Stimulated activated naive CD8-positive, alpha-beta T cell treated with anti-CD3 and anti-CD28 coated beads, Interleukin-15, Interleukin-2, amounts not matched to agents 100 ng/mL and 50 ng/mL, for 24 hours (primary cell): ENCODE results near the gene NEK10.
"Not testable (repeated sequence)": the region's sequence is repeated elsewhere in the genome, so short reads cannot be mapped to it uniquely, and the experiment has no call there.

Experiments
- H3K27ac Mint-ChIP-seq: one replicate; pipeline ENCODE4 v1.8.0; 2021; ENCODE audit warnings: mild to moderate bottlenecking, mixed read lengths
- H3K27me3 Mint-ChIP-seq: one replicate; pipeline ENCODE4 v1.8.0; 2021; ENCODE audit warnings: mixed read lengths
- H3K36me3 Mint-ChIP-seq: one replicate; pipeline ENCODE4 v1.8.0; 2021; ENCODE audit warnings: low read depth, mixed read lengths
- H3K4me1 Mint-ChIP-seq: one replicate; pipeline ENCODE4 v1.8.0; 2021; ENCODE audit warnings: low read depth, mixed read lengths
- H3K4me3 Mint-ChIP-seq: one replicate; pipeline ENCODE4 v1.8.0; 2021; ENCODE audit warnings: mild to moderate bottlenecking, mixed read lengths
- H3K9me3 Mint-ChIP-seq: one replicate; pipeline ENCODE4 v1.8.0; 2021; ENCODE audit warnings: mixed read lengths

NEK10 gene

GRCh38 chr3:27310688-27311087 lies 58.5 kb downstream of the NEK10 start:
- Mint-ChIP-seq H3K27me3 (peaks cover 3% of the 10 kb centered on the region), H3K27ac (no peak overlapping the region), H3K36me3 (no peaks in the 10 kb centered on the region), H3K4me3 (no peak overlapping the region), H3K4me1 (no peaks in the 10 kb centered on the region), H3K9me3 (no peaks in the 10 kb centered on the region)

- H3K4me3 Mint-ChIP-seq: no peak overlapping the region
- no peaks in the 10 kb centered on the region for H3K9me3 Mint-ChIP-seq
- no peak overlapping the region for H3K27ac Mint-ChIP-seq
- H3K27me3 Mint-ChIP-seq: peaks cover 3% of the 10 kb centered on the region
- no peaks in the 10 kb centered on the region for H3K36me3 Mint-ChIP-seq
- no peaks in the 10 kb centered on the region for H3K4me1 Mint-ChIP-seq
Observed at GRCh38 chr3:27307566-27307965, 61.6 kb downstream of the NEK10 start.

- Mint-ChIP-seq H3K4me3 (no peak overlapping the region), H3K9me3 (peaks cover 8% of the 10 kb centered on the region), H3K27me3 (no peaks in the 10 kb centered on the region), H3K36me3 (peaks cover 10% of the 10 kb centered on the region), H3K27ac (no peak overlapping the region), H3K4me1 (no peaks in the 10 kb centered on the region)
Observed at GRCh38 chr3:27302891-27303290, 66.3 kb downstream of the NEK10 start.

GRCh38 chr3:27298981-27299380 lies 70.2 kb downstream of the NEK10 start:
- H3K36me3 Mint-ChIP-seq, H3K4me3 Mint-ChIP-seq, H3K27ac Mint-ChIP-seq, H3K9me3 Mint-ChIP-seq, H3K27me3 Mint-ChIP-seq, H3K4me1 Mint-ChIP-seq: not testable (repeated sequence)

GRCh38 chr3:27293939-27294338 lies 75.2 kb downstream of the NEK10 start:
- Mint-ChIP-seq H3K36me3 (no peaks in the 10 kb centered on the region), H3K4me1 (no peaks in the 10 kb centered on the region), H3K4me3 (no peak overlapping the region), H3K27ac (no peak overlapping the region), H3K9me3 (no peaks in the 10 kb centered on the region), H3K27me3 (no peaks in the 10 kb centered on the region)

GRCh38 chr3:27290760-27291159 lies 78.4 kb downstream of the NEK10 start:
- H3K27me3 Mint-ChIP-seq: no peaks in the 10 kb centered on the region
- no peaks in the 10 kb centered on the region for H3K9me3 Mint-ChIP-seq
- H3K27ac Mint-ChIP-seq: no peak overlapping the region
- H3K4me1 Mint-ChIP-seq: no peaks in the 10 kb centered on the region
- no peaks in the 10 kb centered on the region for H3K36me3 Mint-ChIP-seq
- H3K4me3 Mint-ChIP-seq: no peak overlapping the region

GRCh38 chr3:27289769-27290413 lies 79.3 kb downstream of the NEK10 start:
- Mint-ChIP-seq H3K9me3 (no peaks in the 10 kb centered on the region), H3K4me1 (no peaks in the 10 kb centered on the region), H3K27me3 (no peaks in the 10 kb centered on the region), H3K36me3 (no peaks in the 10 kb centered on the region), H3K4me3 (no peak overlapping the region), H3K27ac (no peak overlapping the region)

GRCh38 chr3:27287052-27287451 lies 82.1 kb downstream of the NEK10 start:
- H3K27me3 Mint-ChIP-seq: no peaks in the 10 kb centered on the region
- no peak overlapping the region for H3K27ac Mint-ChIP-seq
- no peak overlapping the region for H3K4me3 Mint-ChIP-seq
- H3K4me1 Mint-ChIP-seq: no peaks in the 10 kb centered on the region
- H3K9me3 Mint-ChIP-seq: no peaks in the 10 kb centered on the region
- H3K36me3 Mint-ChIP-seq: no peaks in the 10 kb centered on the region

GRCh38 chr3:27286467-27286866 lies 82.7 kb downstream of the NEK10 start:
- not testable (repeated sequence) for H3K27ac Mint-ChIP-seq, H3K36me3 Mint-ChIP-seq, H3K27me3 Mint-ChIP-seq, H3K9me3 Mint-ChIP-seq, H3K4me3 Mint-ChIP-seq, H3K4me1 Mint-ChIP-seq

GRCh38 chr3:27285668-27286067 lies 83.5 kb downstream of the NEK10 start:
- Mint-ChIP-seq H3K4me3 (no peak overlapping the region), H3K27ac (no peak overlapping the region), H3K9me3 (no peaks in the 10 kb centered on the region), H3K36me3 (no peaks in the 10 kb centered on the region), H3K4me1 (no peaks in the 10 kb centered on the region), H3K27me3 (no peaks in the 10 kb centered on the region)

- Mint-ChIP-seq H3K4me3 (no peak overlapping the region), H3K9me3 (no peaks in the 10 kb centered on the region), H3K4me1 (no peaks in the 10 kb centered on the region), H3K36me3 (no peaks in the 10 kb centered on the region), H3K27ac (no peak overlapping the region), H3K27me3 (no peaks in the 10 kb centered on the region)
Observed at GRCh38 chr3:27281671-27282150, 87.5 kb downstream of the NEK10 start.

GRCh38 chr3:27279123-27279522 lies 90.1 kb downstream of the NEK10 start:
- Mint-ChIP-seq H3K4me3 (no peak overlapping the region), H3K9me3 (no peaks in the 10 kb centered on the region), H3K27me3 (no peaks in the 10 kb centered on the region), H3K36me3 (no peaks in the 10 kb centered on the region), H3K4me1 (no peaks in the 10 kb centered on the region), H3K27ac (no peak overlapping the region)

- Mint-ChIP-seq H3K36me3 (no peaks in the 10 kb centered on the region), H3K4me1 (no peaks in the 10 kb centered on the region), H3K27me3 (no peaks in the 10 kb centered on the region), H3K4me3 (no peak overlapping the region), H3K9me3 (no peaks in the 10 kb centered on the region), H3K27ac (no peak overlapping the region)
Observed at GRCh38 chr3:27278383-27279055, 90.7 kb downstream of the NEK10 start.

GRCh38 chr3:27275441-27275990 lies 93.7 kb downstream of the NEK10 start:
- no peaks in the 10 kb centered on the region for H3K4me1 Mint-ChIP-seq
- H3K27ac Mint-ChIP-seq: no peak overlapping the region
- no peaks in the 10 kb centered on the region for H3K36me3 Mint-ChIP-seq
- H3K27me3 Mint-ChIP-seq: peaks cover 2% of the 10 kb centered on the region
- no peak overlapping the region for H3K4me3 Mint-ChIP-seq
- peaks cover 2% of the 10 kb centered on the region for H3K9me3 Mint-ChIP-seq

- H3K27me3 Mint-ChIP-seq: peaks cover 7% of the 10 kb centered on the region
- H3K27ac Mint-ChIP-seq: no peak overlapping the region
- no peaks in the 10 kb centered on the region for H3K36me3 Mint-ChIP-seq
- peaks cover 13% of the 10 kb centered on the region for H3K9me3 Mint-ChIP-seq
- no peak overlapping the region for H3K4me3 Mint-ChIP-seq
- H3K4me1 Mint-ChIP-seq: no peaks in the 10 kb centered on the region
Observed at GRCh38 chr3:27271890-27272289, 97.3 kb downstream of the NEK10 start.

GRCh38 chr3:27254896-27255295 lies 114.3 kb downstream of the NEK10 start:
- peaks cover 7% of the 10 kb centered on the region for H3K27me3 Mint-ChIP-seq
- H3K27ac Mint-ChIP-seq: no peak overlapping the region
- H3K36me3 Mint-ChIP-seq: no peaks in the 10 kb centered on the region
- no peaks in the 10 kb centered on the region for H3K4me1 Mint-ChIP-seq
- H3K9me3 Mint-ChIP-seq: no peaks in the 10 kb centered on the region
- H3K4me3 Mint-ChIP-seq: no peak overlapping the region
